K562 (cell line): ENCODE data around the gene DNAJC6. TPM values are rescaled to one million over a fixed set of nuclear protein-coding genes. Genes with fewer than 3 reads are reported as not detected.

ENCODE experiments used
- ATAC-seq: fragments of 200-7000 bp; cut with Tn5 transposase; 3 replicates; pipeline ENCODE4 v1.9.1; 2020; ENCODE audit warnings: moderate library complexity
- BruUV-seq: library from RNA; stranded (reverse); fragments of 400-500 nt; replicated peaks from 2 replicates; lab custom pipeline; 2021; lab: Mats Ljungman, UMichigan
- CTCF ChIA-PET: fragments of 300-600 bp; formaldehyde crosslinking; extraction: SDS; loops from one replicate; lab custom pipeline; 2021; ENCODE audit warnings: low intra/inter-chr PET ratio; lab: Yijun Ruan, JAX
- POLR2A ChIA-PET: fragments of 300-600, 350-650 bp; sonication (Branson Sonifier 250); formaldehyde crosslinking; extraction: SDS; loops from one replicate; lab custom pipeline; 2021; ENCODE audit warnings: antibody characterized with exemption, inconsistent platforms; lab: Yijun Ruan, JAX
- DNase-seq, 4 experiments: peaks; one replicate each; pipeline versions ENCODE4 v3.0.0 to v3.0.0-alpha.2; 2011 to 2018; ENCODE audit warnings: low spot score in 3 of 4, mixed read lengths in 3 of 4; ENCODE audit errors: extremely low read depth in 1 of 4
- FAIRE-seq: peaks from 2 replicates; lab custom pipeline; 2011; peaks lifted over from hg19 to GRCh38; lab: Jason Lieb, UNC
- H2AFZ ChIP-seq: 2 replicates; pipeline ENCODE4 v1.6.0; 2011; ENCODE audit warnings: low read depth, low read length, control low read depth, inconsistent platforms
- H3K27ac ChIP-seq: fragments of 200-600 bp; 3 replicates; pipeline ENCODE4 v1.8.0; 2011; ENCODE audit warnings: low read depth, mild to moderate bottlenecking, control low read depth, inconsistent platforms, low read length, moderate library complexity, mixed read lengths; ENCODE audit errors: extremely low read depth
- H3K27me3 ChIP-seq, 2 experiments: fragments of 300-600 bp in 1 of 2; 2 replicates in 1 of 2; 3 replicates in 1 of 2; pipeline versions ENCODE4 v1.6.0 to v1.8.0; 2011; ENCODE audit warnings: inconsistent platforms in 2 of 2, low read length in 2 of 2, mild to moderate bottlenecking in 1 of 2, mixed read lengths in 1 of 2, moderate library complexity in 1 of 2; ENCODE audit not compliant: control insufficient read depth in 2 of 2, insufficient read depth in 2 of 2
- H3K36me3 ChIP-seq: fragments of 300-600 bp; 3 replicates; pipeline ENCODE4 v1.8.0; 2011; ENCODE audit warnings: mild to moderate bottlenecking, low read length, inconsistent platforms; ENCODE audit not compliant: control insufficient read depth, insufficient read depth
- H3K4me1 ChIP-seq, 2 experiments: fragments of 200-600 bp in 1 of 2; replicated peaks in 1 of 2; 2 replicates in 1 of 2; 3 replicates in 1 of 2; pipeline versions ENCODE4 v1.5.1 to v1.8.0; 2011; ENCODE audit warnings: inconsistent platforms in 2 of 2, low read length in 2 of 2, mild to moderate bottlenecking in 1 of 2, mixed read lengths in 1 of 2, moderate library complexity in 1 of 2; ENCODE audit not compliant: control insufficient read depth in 2 of 2, insufficient read depth in 2 of 2
- H3K4me2 ChIP-seq: 2 replicates; pipeline ENCODE4 v1.6.1; 2011; ENCODE audit warnings: low read length, control low read depth, inconsistent platforms, mixed read lengths; ENCODE audit not compliant: insufficient read depth
- H3K4me3 ChIP-seq: fragments of 200-600 bp; sonication (generic), shearing (Covaris generic); 2 replicates; pipeline ENCODE4 v1.5.1; 2016; ENCODE audit warnings: control low read depth, inconsistent platforms
- H3K79me2 ChIP-seq: fragments of 200-600 bp; 3 replicates; pipeline ENCODE4 v1.8.0; 2011; ENCODE audit warnings: low read length, inconsistent platforms; ENCODE audit not compliant: control insufficient read depth, insufficient read depth
- H3K9ac ChIP-seq, 2 experiments: 2 replicates each; pipeline versions ENCODE4 v1.6.0 to v1.6.1; 2011; ENCODE audit warnings: low read depth in 2 of 2, low read length in 2 of 2, control low read depth in 1 of 2, inconsistent platforms in 1 of 2, mild to moderate bottlenecking in 1 of 2, mixed read lengths in 1 of 2; ENCODE audit not compliant: insufficient read depth in 1 of 2
- H3K9me1 ChIP-seq: one replicate; pipeline ENCODE4 v1.6.0; 2011; ENCODE audit warnings: inconsistent platforms, mild to moderate bottlenecking, low read length, moderate library complexity; ENCODE audit not compliant: control insufficient read depth, insufficient read depth
- H3K9me3 ChIP-seq: replicated peaks from 2 replicates; pipeline ENCODE4 v1.5.1; 2011; ENCODE audit warnings: low read depth, low read length, inconsistent platforms; ENCODE audit not compliant: control insufficient read depth, insufficient read depth
- H4K20me1 ChIP-seq: replicated peaks from 2 replicates; pipeline ENCODE4 v1.6.1; 2011; ENCODE audit warnings: low read length, inconsistent platforms, mixed read lengths; ENCODE audit not compliant: control insufficient read depth, insufficient read depth
- EP400 ChIP-seq: fragments of 450-650 bp; IDR thresholded peaks from 2 replicates; pipeline ENCODE4 v1.6.1; 2017; ENCODE audit warnings: antibody characterized with exemption, mild to moderate bottlenecking, moderate library complexity
- MEIS2 ChIP-seq: fragments of 450-650 bp; IDR thresholded peaks from 2 replicates; pipeline ENCODE4 v1.6.1; 2014; ENCODE audit warnings: mild to moderate bottlenecking; ENCODE audit not compliant: partially characterized antibody
- ZBTB26 ChIP-seq: fragments of 450-650 bp; formaldehyde crosslinking; IDR thresholded peaks from 2 replicates; pipeline ENCODE4 v1.4.0; 2022; ENCODE audit warnings: missing genetic modification characterization
- ZFP91 ChIP-seq: sonication (generic); formaldehyde crosslinking; IDR thresholded peaks from 2 replicates; pipeline ENCODE4 v1.8.0; 2022; ENCODE audit warnings: mild to moderate bottlenecking, missing genetic modification reagents
- ZNF124 ChIP-seq: sonication (generic); formaldehyde crosslinking; IDR thresholded peaks from 2 replicates; pipeline ENCODE4 v1.8.1; 2022; ENCODE audit warnings: missing genetic modification reagents
- WGBS: fragments of 100-300 bp; shearing (Covaris generic); methylation state at CpG from one replicate; pipeline ENCODE4 v1.1.6; 2016; ENCODE audit warnings: low coverage, mixed read lengths; ENCODE audit not compliant: insufficient coverage; ENCODE audit errors: missing lambda C conversion rate; 5-methylcytosine and 5-hydroxymethylcytosine counted together
- in situ Hi-C: fragments of 300-500 bp; cut with MboI; formaldehyde crosslinking; loops from 4 replicates; pipeline ENCODE4 v1.15.0; 2018; ENCODE audit warnings: inconsistent platforms, mixed read lengths
- intact Hi-C: fragments of 100-400 bp; cut with micrococcal nuclease; formaldehyde crosslinking; loops from 2 replicates; pipeline ENCODE4 v1.14.2; 2022
- polyA plus RNA-seq, 8 experiments: library from polyadenylated mRNA; depleted of rRNA in 4 of 8; stranded (reverse) in 5 of 8; unstranded in 3 of 8; fragments of >200 nt; fragmentation: Nextera tagmentation in 2 of 8; fragmentation: Illumina TruSeq in 1 of 8; extraction: Ambion mirVana in 2 of 8; extraction: Trizol in 1 of 8; gene quantifications; 2 replicates each; pipeline versions ENCODE4 v1.2.1 to v1.2.3, GENCODE V29; 2011 to 2014; ENCODE audit warnings: inconsistent platforms in 1 of 8, missing spikeins in 1 of 8
- total RNA-seq, 7 experiments: library from RNA; depleted of rRNA in 6 of 7; stranded (reverse); fragments of >200 nt in 6 of 7; fragmentation: Illumina TruSeq in 2 of 7; extraction: Trizol in 2 of 7; gene quantifications; 2 replicates each; pipeline versions ENCODE4 v1.2.1 to v1.2.3, GENCODE V29; 2011 to 2021; ENCODE audit warnings: low replicate concordance in 1 of 7

Gene DNAJC6
- total and polyA plus RNA-seq, 9 of the 15 experiments (the other 6 are each of a cell fraction or from before 2014, with no cell fraction given): 6.7 to 78.7 (median 28.0) TPM

- intact Hi-C loops: no loop called here
- 78% methylated on average over 2 of the region's 2 CpGs for WGBS
Observed at GRCh38 chr1:65443647-65444046, 134.3 kb downstream of the DNAJC6 start.

More at GRCh38 chr1:65443647-65444046, 134.3 kb downstream of the DNAJC6 start:
- ATAC-seq (no peak), FAIRE-seq (no peak), DNase-seq (no peak)
- H3K79me2 ChIP-seq: no peaks in the 10 kb centered on the region
- CTCF ChIA-PET: no interaction called here
- TF ChIP-seq ZFP91 (CRISPR knock-in tag) (no peak), MEIS2 (no peak), EP400 (no peak), ZBTB26 (no peak), ZNF124 (CRISPR knock-in tag) (no peak)
- no peaks in the 10 kb centered on the region for H4K20me1 ChIP-seq
- no peaks in the 10 kb centered on the region for H3K9me1 ChIP-seq
- no peak overlapping the region for H3K4me3 ChIP-seq
- BruUV-seq: no TSS peak
- H3K27me3 ChIP-seq: no peaks in the 10 kb centered on the region
- no peaks in the 10 kb centered on the region; the same call in 2 of the 3 replicates for H3K36me3 ChIP-seq
- H3K27ac ChIP-seq: no peak overlapping the region
- POLR2A ChIA-PET: interaction anchor here (0.7 kb wide), 1 partner anchor 54 kb away, joined by 3 read pairs; no protein-coding TSS in a partner anchor
- no peak overlapping the region for H2AFZ ChIP-seq
- no peak overlapping the region for H3K9ac ChIP-seq
- in situ Hi-C loops: no loop called here
- no peak overlapping the region for H3K4me2 ChIP-seq
- peaks cover 3 to 9% of the 10 kb centered on the region in 2 experiments; a peak in 2 of 5 replicates for H3K4me1 ChIP-seq
- H3K9me3 ChIP-seq: no peaks in the 10 kb centered on the region
